OCI-LY3 (cell line): ENCODE results near the gene COL4A6.

Experiments used
- H2AFZ ChIP-seq: fragments of 200-600, 300-600 bp; shearing (Covaris generic); 2 replicates; pipeline ENCODE4 v1.6.0; 2014; ENCODE audit warnings: antibody characterized with exemption, low read depth, low read length
- H3K27ac ChIP-seq: fragments of 200-600, 300-600 bp; sonication (generic); 2 replicates; pipeline ENCODE4 v1.5.1; 2014; ENCODE audit warnings: mild to moderate bottlenecking, low read length, moderate library complexity, mixed read lengths
- H3K27me3 ChIP-seq: fragments of 200-600, 300-600 bp; sonication (generic); 2 replicates; pipeline ENCODE4 v1.6.1; 2014; ENCODE audit warnings: low read depth, low read length, mixed read lengths
- H3K36me3 ChIP-seq: fragments of 200-600, 300-600 bp; sonication (generic); replicated peaks from 2 replicates; pipeline ENCODE3; 2014; ENCODE audit warnings: low read depth, low read length, mixed read lengths
- H3K4me1 ChIP-seq: fragments of 300-600, 200-600 bp; sonication (generic); 2 replicates; pipeline ENCODE4 v1.6.1; 2014; ENCODE audit warnings: low read length, mixed read lengths
- H3K4me2 ChIP-seq: fragments of 200-600, 300-600 bp; sonication (generic); 2 replicates; pipeline ENCODE4 v1.6.1; 2014; ENCODE audit warnings: low read length, mixed read lengths
- H3K4me3 ChIP-seq: fragments of 300-600, 200-600 bp; sonication (generic); 2 replicates; pipeline ENCODE4 v1.5.1; 2014; ENCODE audit warnings: antibody characterized with exemption, mild to moderate bottlenecking, low read length, moderate library complexity
- H3K79me2 ChIP-seq: fragments of 300-600, 200-600 bp; shearing (Covaris generic); 2 replicates; pipeline ENCODE4 v1.6.1; 2014; ENCODE audit warnings: mild to moderate bottlenecking, low read length, mixed read lengths
- H3K9ac ChIP-seq: fragments of 300-600, 200-600 bp; shearing (Covaris generic); 2 replicates; pipeline ENCODE4 v1.6.0; 2014; ENCODE audit warnings: mild to moderate bottlenecking, low read length, moderate library complexity
- H3K9me3 ChIP-seq: fragments of 200-600, 300-600 bp; shearing (Covaris generic); 2 replicates; pipeline ENCODE4 v1.6.1; 2014; ENCODE audit warnings: low read length, mixed read lengths; ENCODE audit not compliant: insufficient read depth
- H4K20me1 ChIP-seq: fragments of 200-600, 300-600 bp; sonication (generic); 2 replicates; pipeline ENCODE4 v1.6.1; 2016; ENCODE audit warnings: low read length, mixed read lengths; ENCODE audit not compliant: insufficient read depth
- CTCF ChIP-seq: fragments of 200-600, 300-600 bp; sonication (generic); IDR thresholded peaks from 2 replicates; pipeline ENCODE4 v1.5.1; 2014; ENCODE audit warnings: antibody characterized with exemption, low read length, low read depth
- EZH2phosphoT487 ChIP-seq: fragments of 200-600 bp; shearing (Covaris generic); IDR thresholded peaks from 2 replicates; pipeline ENCODE4 v1.6.1; 2018; ENCODE audit warnings: antibody characterized with exemption, mixed run types, low read depth

Gene COL4A6

GRCh38 chrX:108437349-108438109 lies 693 bp downstream of the COL4A6 start:
- Histone ChIP-seq H3K9ac (no peak overlapping the region), H2AFZ (no peak overlapping the region), H4K20me1 (no peaks in the 10 kb centered on the region), H3K4me1 (no peaks in the 10 kb centered on the region), H3K36me3 (no peaks in the 10 kb centered on the region), H3K79me2 (no peaks in the 10 kb centered on the region), H3K4me3 (no peak overlapping the region), H3K4me2 (no peak overlapping the region), H3K9me3 (no peaks in the 10 kb centered on the region), H3K27me3 (no peaks in the 10 kb centered on the region), H3K27ac (no peak overlapping the region)
- TF ChIP-seq CTCF (no peak), EZH2phosphoT487 (no peak)

- no peak overlapping the region for H3K4me3 ChIP-seq
- no peaks in the 10 kb centered on the region for H3K27me3 ChIP-seq
- no peak overlapping the region for H3K9ac ChIP-seq
- no peaks in the 10 kb centered on the region for H3K79me2 ChIP-seq
- no peak for TF ChIP-seq EZH2phosphoT487
- TF ChIP-seq CTCF, result no peak
- H3K4me1 ChIP-seq, result no peaks in the 10 kb centered on the region
- H3K36me3 ChIP-seq, result no peaks in the 10 kb centered on the region
- no peak overlapping the region for H3K27ac ChIP-seq
- H3K4me2 ChIP-seq, result no peak overlapping the region
- no peaks in the 10 kb centered on the region for H3K9me3 ChIP-seq
- H2AFZ ChIP-seq, result no peak overlapping the region
- no peaks in the 10 kb centered on the region for H4K20me1 ChIP-seq
These were observed 3.0 kb downstream of the COL4A6 start for GRCh38 chrX:108435261-108435660.

GRCh38 chrX:108426262-108426661 lies 12.0 kb downstream of the COL4A6 start:
- H3K9ac ChIP-seq, result no peak overlapping the region
- H3K27ac ChIP-seq, result no peak overlapping the region
- no peak overlapping the region for H3K4me3 ChIP-seq
- H3K36me3 ChIP-seq, result no peaks in the 10 kb centered on the region
- no peaks in the 10 kb centered on the region for H3K79me2 ChIP-seq
- no peaks in the 10 kb centered on the region for H4K20me1 ChIP-seq
- no peaks in the 10 kb centered on the region for H3K27me3 ChIP-seq
- TF ChIP-seq CTCF, result no peak
- TF ChIP-seq EZH2phosphoT487, result no peak
- H3K4me2 ChIP-seq, result no peak overlapping the region
- H3K4me1 ChIP-seq, result no peaks in the 10 kb centered on the region
- H2AFZ ChIP-seq, result no peak overlapping the region
- H3K9me3 ChIP-seq, result no peaks in the 10 kb centered on the region

GRCh38 chrX:108420481-108420880 lies 17.7 kb downstream of the COL4A6 start:
- no peak overlapping the region for H3K27ac ChIP-seq
- no peaks in the 10 kb centered on the region for H3K4me1 ChIP-seq
- no peaks in the 10 kb centered on the region for H3K36me3 ChIP-seq
- no peak overlapping the region for H2AFZ ChIP-seq
- H3K9ac ChIP-seq, result no peak overlapping the region
- no peak overlapping the region for H3K4me2 ChIP-seq
- H4K20me1 ChIP-seq, result no peaks in the 10 kb centered on the region
- TF ChIP-seq EZH2phosphoT487, result no peak
- TF ChIP-seq CTCF, result no peak
- H3K4me3 ChIP-seq, result no peak overlapping the region
- no peaks in the 10 kb centered on the region for H3K79me2 ChIP-seq
- no peaks in the 10 kb centered on the region for H3K27me3 ChIP-seq
- no peaks in the 10 kb centered on the region for H3K9me3 ChIP-seq
